Psoas muscle (tissue), 8 donors: ENCODE data around the gene MET. TPM values are rescaled to one million over a fixed set of nuclear protein-coding genes. Genes with fewer than 3 reads are reported as not detected.

Experiments
- ATAC-seq, 4 donors: fragments of 200-7000 bp; cut with Tn5 transposase; one replicate each; pipeline ENCODE4 v1.9.1; 2020; ENCODE audit warnings: moderate library complexity in 3 of 4, mild to moderate bottlenecking in 2 of 4
- DNase-seq, 2 donors: peaks; one replicate each; pipeline ENCODE4 v3.0.0-alpha.2; 2020
- H3K27ac ChIP-seq: fragments of 200-600 bp; one replicate; pipeline ENCODE4 v1.8.0; 2022
- H3K27me3 ChIP-seq, 3 donors: fragments of 200-600 bp in 1 of 3; one replicate each; pipeline versions ENCODE4 v1.6.1 to v1.8.0; 2013 to 2022; ENCODE audit warnings: low read length in 2 of 3, mild to moderate bottlenecking in 2 of 3, moderate library complexity in 1 of 3; ENCODE audit not compliant: insufficient read depth in 3 of 3
- H3K36me3 ChIP-seq, 2 donors: fragments of 200-600 bp in 1 of 2; one replicate each; pipeline versions ENCODE4 v1.6.1 to v1.8.0; 2013 to 2022; ENCODE audit warnings: low read depth in 1 of 2, mild to moderate bottlenecking in 1 of 2, moderate library complexity in 1 of 2; ENCODE audit not compliant: insufficient read depth in 1 of 2
- H3K4me1 ChIP-seq: fragments of 200-600 bp; one replicate; pipeline ENCODE4 v1.8.0; 2022
- H3K4me3 ChIP-seq: fragments of 200-600 bp; one replicate; pipeline ENCODE4 v1.8.0; 2022; ENCODE audit warnings: mild to moderate bottlenecking
- H3K9me3 ChIP-seq: fragments of 200-600 bp; one replicate; pipeline ENCODE4 v1.8.0; 2022
- CTCF ChIP-seq: fragments of 200-600 bp; IDR thresholded peaks from one replicate; pipeline ENCODE4 v1.8.0; 2022; ENCODE audit warnings: antibody characterized with exemption
- WGBS, 3 donors: extraction: QIAGEN DNeasy Blood & Tissue Kit; methylation state at CpG; one replicate each; pipeline versions ENCODE4 v1.1.6 to v1.1.7; 2013; 5-methylcytosine and 5-hydroxymethylcytosine counted together
- intact Hi-C, 2 donors: fragments of 100-400 bp; cut with DNase I; formaldehyde crosslinking; loops; one replicate each; pipeline versions ENCODE4 v1.11.0 to v1.14.2; 2022
- polyA plus RNA-seq, 3 donors: library from polyadenylated mRNA; stranded (reverse); fragments of 200-250 nt; gene quantifications; one replicate each; pipeline ENCODE4 v1.2.3, GENCODE V29; 2013
- total RNA-seq, 4 donors: library from RNA; stranded (reverse); fragmentation: NEBNext Ultra II Directional in 2 of 4; extraction: Animal tissue kit (Norgen Biotek cat#: 25700) in 2 of 4; gene quantifications; one replicate each; pipeline versions ENCODE4 v1.2.1 to v1.2.4, GENCODE V29; 2021 to 2023
- donor health status: healthy with polysubstance abuse.
- donor health status: DM: no; HTN: no; CAD: no; lungs with moderate emphysema.
- donor health status: Bipolar disorder and iron deficiency.
- donor health status: healthy.
- donor health status: DM: yes; HTN: yes; CAD: no.
- donor health status: DM: no; HTN: no; CAD: no.
- donor health status: DM: no; HTN: no; CAD: no.
- donor health status: DM: yes; HTN: yes; CAD: no.

Gene MET
- total and polyA plus RNA-seq, 7 donors = 5.9 to 84.1 (median 23.2) TPM

- 57 to 91% (median 63%) methylated on average over 3 of the region's 3 CpGs for WGBS, 3 donors
- peak overlapping the region; percentile 81 for H3K4me3 ChIP-seq
- DNase-seq = no peak
- ATAC-seq = no peak
- H3K27ac ChIP-seq = peak overlapping the region; percentile 93
- no peaks in the 10 kb centered on the region for H3K27me3 ChIP-seq
- no peaks in the 10 kb centered on the region for H3K9me3 ChIP-seq
- no peak for TF ChIP-seq CTCF
- intact Hi-C loops = loop anchor here (2.0 to 5.0 kb wide), 4 partner anchors 37 to 107 kb away; no protein-coding TSS in a partner anchor
- H3K36me3 ChIP-seq = no peaks in the 10 kb centered on the region
- H3K4me1 ChIP-seq = peaks cover 30% of the 10 kb centered on the region
These were observed 1.5 kb upstream of the MET start for GRCh38 chr7:116670409-116671015.

- WGBS, 3 donors = 21 to 46% (median 26%) methylated on average over 7 of the region's 7 CpGs
- ATAC-seq = no peak
These were observed 885 bp upstream of the MET start for GRCh38 chr7:116671111-116671510.

GRCh38 chr7:116672596-116673456 lies 830 bp downstream of the MET start:
- H3K27ac ChIP-seq = peak overlapping the region; percentile 93
- ATAC-seq = peak; percentile 53 to 73 (median 62)
- no peaks in the 10 kb centered on the region for H3K27me3 ChIP-seq
- no peaks in the 10 kb centered on the region for H3K36me3 ChIP-seq
- intact Hi-C loops = loop anchor here (2.0 to 5.0 kb wide), 6 partner anchors 34 to 136 kb away; no protein-coding TSS in a partner anchor
- no peak for TF ChIP-seq CTCF
- peak overlapping the region; percentile 81 for H3K4me3 ChIP-seq
- 10 to 14% (median 12%) methylated on average over 23 of the region's 23 CpGs for WGBS, 3 donors
- no peaks in the 10 kb centered on the region for H3K9me3 ChIP-seq
- peaks cover 34% of the 10 kb centered on the region for H3K4me1 ChIP-seq
- DNase-seq = peak; percentile 27 to 75

More at GRCh38 chr7:116671111-116671510, 885 bp upstream of the MET start:
- DNase-seq = no peak
- no peaks in the 10 kb centered on the region for H3K9me3 ChIP-seq
- H3K27me3 ChIP-seq = no peaks in the 10 kb centered on the region
- peak overlapping the region; percentile 81 for H3K4me3 ChIP-seq
- H3K27ac ChIP-seq = peak overlapping the region; percentile 93
- intact Hi-C loops = loop anchor here (2.0 to 5.0 kb wide), 4 partner anchors 36 to 106 kb away; no protein-coding TSS in a partner anchor
- H3K4me1 ChIP-seq = peaks cover 30% of the 10 kb centered on the region
- TF ChIP-seq CTCF = no peak
- H3K36me3 ChIP-seq = no peaks in the 10 kb centered on the region

GRCh38 chr7:116673457-116673865 lies 1.5 kb downstream of the MET start:
- no peaks in the 10 kb centered on the region for H3K27me3 ChIP-seq
- H3K27ac ChIP-seq = peak overlapping the region; percentile 93
- peak overlapping the region; percentile 81 for H3K4me3 ChIP-seq
- WGBS, 3 donors = 25 to 45% (median 26%) methylated on average over 3 of the region's 3 CpGs
- no peaks in the 10 kb centered on the region for H3K36me3 ChIP-seq
- no peak for TF ChIP-seq CTCF
- H3K4me1 ChIP-seq = peaks cover 30% of the 10 kb centered on the region
- DNase-seq (no peak), ATAC-seq (no peak)
- no peaks in the 10 kb centered on the region for H3K9me3 ChIP-seq
- intact Hi-C loops = loop anchor here (2.0 to 5.0 kb wide), 6 partner anchors 34 to 135 kb away; no protein-coding TSS in a partner anchor
